GM19395 (cell line): Measurements from ENCODE around the gene CMTM8.
A peak's percentile ranks its signal among the peaks of the same experiment; 100 is the strongest.

ENCODE experiments used
- ATAC-seq: cut with Tn5 transposase; IDR thresholded peaks from one replicate; pipeline ENCODE4 v1.9.1; 2021; ENCODE audit warnings: mild to moderate bottlenecking, moderate library complexity; ENCODE audit not compliant: unreplicated experiment

The CMTM8 gene

DNA sequence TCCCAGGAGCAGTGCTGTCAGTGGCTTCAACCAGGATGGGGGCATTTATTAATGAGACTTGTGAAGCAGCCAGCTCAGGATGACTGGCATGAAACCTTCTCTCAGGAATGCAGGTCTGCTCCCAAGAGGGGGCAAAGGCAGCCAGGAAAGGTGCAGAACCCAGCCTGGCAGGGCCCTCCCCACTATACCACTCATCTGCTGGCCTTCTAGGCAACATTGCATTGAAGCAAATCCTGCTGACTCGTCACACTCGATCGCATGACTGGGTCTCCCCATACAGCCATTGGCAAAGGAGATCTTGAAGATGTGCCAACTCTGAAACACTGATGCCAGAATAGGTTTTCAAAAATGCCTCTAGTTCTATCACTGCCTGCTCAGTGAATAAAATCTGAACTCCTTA, 87.4 kb downstream of the CMTM8 start:
- no peak for ATAC-seq

DNA sequence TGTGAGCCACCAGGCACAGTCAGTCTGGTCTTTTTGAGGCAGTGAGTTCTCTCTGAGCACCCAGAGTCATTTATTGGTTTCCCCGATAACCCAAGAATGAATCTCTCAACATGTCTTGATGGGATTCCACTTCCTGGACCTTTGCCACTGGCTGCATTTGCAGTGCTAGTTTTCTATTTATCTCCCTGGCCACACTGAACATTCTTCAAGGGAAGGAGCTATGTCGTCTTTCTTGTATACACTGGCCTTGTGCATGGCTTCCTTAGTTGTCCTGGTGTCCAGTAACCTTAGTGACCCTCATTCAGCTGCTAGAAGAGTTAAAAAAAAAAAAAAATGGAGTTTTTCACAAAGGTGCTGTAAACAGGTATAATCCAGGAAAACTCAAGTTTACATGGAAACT, 88.3 kb downstream of the CMTM8 start:
- no peak for ATAC-seq

DNA sequence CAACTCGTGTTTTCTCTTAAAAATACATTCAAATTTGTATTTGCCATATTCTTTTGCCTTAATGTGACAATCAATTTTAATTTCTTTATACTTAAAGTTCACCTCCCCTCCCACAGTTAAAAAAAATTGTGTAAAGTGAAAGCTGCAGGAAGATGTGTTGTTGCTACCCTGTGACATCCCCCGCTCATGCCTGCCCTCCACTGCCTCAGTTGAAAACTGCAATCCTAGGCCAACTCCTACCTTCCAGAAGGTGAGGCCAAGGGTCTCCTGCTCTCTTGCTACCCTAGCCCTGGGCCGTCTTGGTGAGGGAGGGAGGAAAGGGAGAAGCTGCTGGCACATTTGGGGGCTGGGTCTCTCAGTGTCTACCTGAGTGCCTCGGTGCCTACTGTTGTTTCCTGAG, 96.2 kb downstream of the CMTM8 start:
- ATAC-seq, result no peak

DNA sequence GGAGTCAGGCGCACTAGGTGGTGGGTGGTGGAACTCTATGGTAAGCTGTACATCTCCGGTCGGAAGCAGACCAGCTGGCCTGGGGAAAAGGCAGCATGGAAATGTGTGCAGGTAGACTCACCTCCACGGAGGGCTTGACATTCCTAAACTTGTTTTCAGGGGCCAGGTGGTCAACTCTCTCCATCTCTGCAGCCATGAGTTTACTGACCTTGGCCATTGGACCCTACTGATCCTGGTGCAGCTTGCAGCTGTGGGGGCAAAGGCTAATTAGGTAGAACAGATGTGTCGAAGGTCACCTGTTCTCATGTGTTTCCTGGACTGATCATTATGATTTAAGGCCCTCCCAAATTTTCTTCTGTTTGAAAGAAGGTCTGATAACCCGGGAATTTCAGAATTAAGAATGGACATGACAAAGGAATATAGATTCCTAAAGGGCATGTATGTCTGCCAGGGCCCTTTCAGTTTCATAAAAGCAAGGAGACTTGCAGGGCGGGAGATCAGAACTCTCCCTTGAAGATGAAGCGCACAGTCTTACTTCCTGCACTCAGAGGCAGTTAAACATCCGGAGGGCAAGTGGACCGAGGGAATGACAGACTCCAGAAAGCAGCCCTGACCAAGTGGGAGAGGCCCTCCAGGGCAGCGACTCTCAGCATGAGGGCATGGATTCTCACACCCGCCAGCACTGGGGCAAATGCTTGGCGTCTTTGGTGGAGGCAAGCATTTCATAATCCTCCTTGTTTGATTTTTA, 97.1 kb downstream of the CMTM8 start:
- ATAC-seq, result no peak

DNA sequence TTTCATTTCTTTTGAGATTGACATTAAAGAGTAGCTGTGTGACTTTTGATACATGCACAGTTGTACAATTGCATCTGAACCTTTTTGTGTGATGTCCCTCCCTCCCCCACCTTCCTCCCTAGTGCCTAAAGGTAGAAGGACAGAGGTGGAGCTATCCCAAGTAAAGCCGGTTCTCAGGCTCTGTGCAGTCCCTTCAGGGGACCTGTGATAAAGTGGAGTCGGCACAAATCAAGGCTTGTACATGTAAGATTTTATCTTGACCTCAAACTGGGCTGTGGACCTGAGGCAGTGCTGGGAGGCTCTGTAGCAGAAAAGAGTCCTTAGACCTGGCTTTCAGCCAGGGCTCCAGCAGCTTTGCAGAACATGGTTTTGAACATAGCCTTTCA, 97.6 kb downstream of the CMTM8 start:
- ATAC-seq, result no peak

DNA sequence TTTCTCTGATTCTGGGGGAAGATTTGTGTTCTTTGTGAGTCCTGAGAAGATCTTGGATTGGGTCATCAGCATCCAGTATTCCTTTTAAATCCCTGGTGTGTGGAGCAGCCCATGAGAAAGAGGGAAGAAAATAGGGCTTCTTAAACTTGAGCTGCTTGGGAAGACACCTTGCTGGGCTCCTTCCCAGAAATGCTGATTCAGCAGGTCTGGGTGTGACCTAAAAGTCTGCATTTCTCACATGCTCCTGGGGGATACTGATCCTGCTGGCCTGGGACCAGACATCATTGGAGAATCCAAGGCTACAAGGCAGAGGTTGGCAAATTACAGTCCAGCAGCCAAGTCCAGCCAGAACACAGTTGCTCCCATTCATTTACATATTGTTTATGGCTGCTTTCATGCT, 99.0 kb downstream of the CMTM8 start:
- no peak for ATAC-seq

DNA sequence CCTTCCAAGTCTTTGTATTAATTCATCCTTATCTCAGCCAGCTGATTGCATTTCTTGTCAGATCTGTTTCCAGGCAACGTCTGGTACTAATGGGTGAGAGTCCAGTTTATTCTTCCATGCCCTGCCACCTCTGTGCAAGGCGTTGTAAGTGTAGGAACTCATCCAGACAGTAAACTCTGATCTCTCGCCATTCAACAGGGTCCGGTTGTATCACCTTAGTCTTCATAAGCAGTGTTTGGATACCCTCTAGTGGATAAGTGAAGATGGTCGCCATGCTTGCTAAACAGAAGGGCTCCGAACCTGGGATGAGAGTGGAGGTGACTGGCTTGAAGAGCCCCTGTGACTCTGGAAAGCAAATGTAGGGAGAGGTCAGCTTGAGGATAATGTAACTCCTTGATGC, 101.6 kb downstream of the CMTM8 start:
- ATAC-seq, result no peak

DNA sequence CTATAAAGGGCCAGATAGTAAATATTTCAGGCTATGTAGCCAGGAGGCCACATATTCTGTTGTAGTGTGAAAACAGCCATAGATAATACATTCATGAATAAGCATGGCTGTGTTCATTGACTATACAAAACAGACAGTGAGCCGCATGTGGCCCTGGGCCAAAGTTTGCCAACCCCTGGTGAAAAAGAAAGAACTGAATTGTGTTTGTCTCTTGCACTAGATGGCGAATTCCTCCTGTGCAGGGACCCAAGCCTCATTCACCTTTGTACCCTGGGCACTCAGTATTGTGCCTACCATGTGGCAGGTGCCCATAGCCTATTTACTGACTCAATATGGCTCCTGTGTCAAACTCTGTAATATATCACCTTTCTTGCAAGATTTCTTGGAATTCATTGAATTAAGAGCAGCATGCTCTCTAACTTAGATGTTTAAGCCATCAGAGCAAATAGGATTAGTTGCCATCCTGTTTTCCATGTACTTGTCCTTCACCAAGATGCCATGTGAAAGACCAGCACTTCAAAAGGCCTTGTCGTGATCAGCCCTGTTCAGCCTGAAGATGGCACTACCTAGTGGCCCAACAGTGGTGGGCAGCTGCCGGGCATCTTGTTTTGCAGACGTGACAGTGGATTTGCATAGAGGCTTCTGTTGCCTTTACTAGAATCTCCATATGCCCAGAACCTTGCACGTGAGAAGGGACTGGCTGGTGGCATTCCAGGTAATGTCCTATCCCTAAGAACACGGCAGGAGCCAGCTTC, 102.3 kb downstream of the CMTM8 start:
- ATAC-seq, result no peak

DNA sequence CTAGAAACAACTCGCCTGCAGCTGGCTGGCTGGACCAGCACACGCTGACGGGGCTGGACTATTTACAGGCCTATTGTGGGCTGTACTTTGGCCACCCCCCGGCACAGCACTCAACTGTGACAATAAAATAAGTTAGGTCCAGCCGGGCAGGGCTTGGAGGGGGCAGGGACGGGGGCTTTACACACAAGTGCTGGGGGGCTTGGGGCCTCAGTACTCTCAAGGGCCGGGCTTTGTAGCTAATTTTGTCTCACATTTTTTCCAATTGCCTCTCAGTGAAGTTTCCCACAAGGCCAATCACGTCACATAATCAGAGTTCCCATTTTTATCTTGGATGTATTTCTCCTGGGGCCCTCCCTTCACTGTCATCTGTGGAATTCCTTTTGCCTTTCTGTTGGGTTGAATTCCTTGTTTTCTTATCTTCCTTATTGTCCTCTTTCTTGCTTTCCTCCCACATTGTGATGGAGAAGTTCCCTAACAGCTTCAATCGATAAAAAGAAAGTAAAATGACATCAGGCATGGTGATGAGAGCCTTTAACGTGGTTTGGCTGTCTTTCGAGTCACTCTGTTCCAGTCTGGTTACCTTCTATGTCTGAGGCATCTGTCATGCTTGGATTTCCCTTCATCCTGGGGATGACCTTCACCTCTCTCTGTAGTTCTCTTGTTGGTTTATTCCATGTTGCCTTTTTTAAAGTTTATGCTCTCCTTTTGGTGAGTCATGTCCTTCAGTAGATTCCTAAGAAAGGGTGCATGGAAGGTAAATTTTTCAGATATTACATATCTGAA, 109.1 kb downstream of the CMTM8 start:
- ATAC-seq, result no peak

DNA sequence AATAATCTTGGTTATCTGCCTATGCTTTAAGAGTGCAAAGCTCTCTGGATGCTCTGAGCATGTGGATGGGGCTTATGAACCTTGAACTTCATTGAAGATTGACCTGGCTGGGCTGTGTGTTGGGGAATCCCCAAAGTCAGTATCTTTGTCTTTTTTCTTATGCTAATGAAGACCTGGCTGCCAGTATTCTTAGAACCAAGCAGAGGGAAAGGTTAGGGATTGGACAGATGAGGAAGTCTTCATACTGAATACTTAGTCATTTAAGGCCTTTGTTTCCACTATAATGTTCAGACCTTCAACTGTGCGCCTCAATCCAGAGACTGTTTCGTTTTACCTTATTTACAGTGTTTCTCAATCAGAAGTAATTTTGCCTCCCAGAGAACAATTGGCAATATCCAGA, 110.7 kb downstream of the CMTM8 start:
- no peak for ATAC-seq

DNA sequence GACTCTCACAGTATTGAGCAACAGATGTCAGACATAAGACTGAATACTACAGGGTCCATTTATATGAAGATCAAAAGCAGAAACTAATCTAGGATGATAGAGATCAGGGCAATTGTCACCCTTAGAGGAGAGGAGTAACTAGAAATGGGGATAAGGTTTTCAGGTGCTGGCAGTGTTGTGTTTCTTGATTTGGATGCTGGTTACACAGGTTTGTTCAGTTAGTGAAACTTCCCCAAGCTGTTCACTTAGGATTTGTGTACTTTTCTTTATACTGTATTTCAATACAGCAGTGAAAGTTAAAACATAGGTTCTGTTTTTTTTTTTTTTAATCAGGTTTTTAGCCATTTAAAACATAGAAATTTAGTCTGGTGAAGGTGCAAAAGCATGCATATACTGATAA, 114.1 kb downstream of the CMTM8 start:
- ATAC-seq, result no peak

DNA sequence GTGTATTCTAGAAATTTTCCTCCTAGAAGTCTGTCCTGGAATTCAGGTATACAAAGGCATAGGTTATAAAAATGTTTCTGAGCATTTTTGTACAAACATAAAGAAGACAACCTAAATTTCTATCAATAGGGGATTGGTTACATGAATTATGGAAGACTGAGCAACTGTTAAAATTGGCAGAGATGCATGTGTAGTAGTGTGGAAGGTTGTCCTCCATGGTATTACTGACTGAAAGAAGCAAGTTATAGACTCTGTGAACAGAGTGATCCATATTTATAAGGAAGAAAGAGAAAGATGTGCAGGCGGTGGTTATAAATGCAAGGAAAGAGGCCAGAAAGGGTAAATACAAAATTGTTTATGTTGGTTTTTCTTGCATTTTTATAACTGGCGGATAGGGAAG, 114.9 kb downstream of the CMTM8 start:
- no peak for ATAC-seq

DNA sequence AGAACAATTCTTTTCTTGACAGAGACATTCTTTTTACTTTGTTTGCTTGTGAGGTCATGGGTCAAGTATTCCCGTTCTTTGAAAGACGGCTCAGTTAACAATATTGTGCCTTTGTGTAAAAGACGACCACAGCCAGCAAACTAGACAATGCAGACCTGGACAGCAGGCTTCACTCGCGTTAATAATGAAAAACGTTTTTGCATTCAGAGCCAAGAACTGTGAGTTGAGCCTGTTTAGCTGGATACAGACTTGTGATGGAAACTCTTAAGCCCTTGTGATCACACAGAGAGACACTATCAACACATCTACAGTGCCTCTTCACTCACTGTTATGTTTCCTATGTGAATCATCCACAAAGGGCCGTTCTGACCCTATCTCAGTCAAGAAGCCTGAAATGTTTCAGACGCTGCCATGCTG, 115.9 kb downstream of the CMTM8 start:
- no peak for ATAC-seq

DNA sequence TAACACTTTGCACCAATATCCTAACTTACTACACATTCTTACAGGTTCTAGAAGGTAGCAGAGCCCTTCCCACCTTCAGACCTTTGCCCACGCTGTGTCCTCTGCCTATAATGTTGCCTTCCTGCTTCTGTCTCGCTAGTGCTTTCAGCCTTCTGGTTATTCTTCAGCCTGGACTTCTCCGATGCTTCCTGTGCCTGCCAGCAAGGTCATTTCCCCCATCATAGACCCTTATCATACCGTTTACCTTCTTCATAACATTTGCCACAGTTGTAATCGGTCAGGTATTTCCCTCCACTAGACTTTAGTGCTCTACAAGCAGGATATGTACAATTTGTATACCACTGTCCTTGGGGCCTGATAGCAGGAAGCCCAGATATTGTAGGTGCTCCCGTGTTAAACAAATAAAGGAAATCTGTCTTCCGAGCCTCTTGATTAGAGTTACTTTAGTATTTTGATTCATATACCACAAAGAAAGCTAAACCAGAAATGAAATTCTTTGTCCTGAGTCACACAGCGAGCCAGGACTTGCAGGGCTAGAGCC, 117.3 kb downstream of the CMTM8 start:
- no peak for ATAC-seq

DNA sequence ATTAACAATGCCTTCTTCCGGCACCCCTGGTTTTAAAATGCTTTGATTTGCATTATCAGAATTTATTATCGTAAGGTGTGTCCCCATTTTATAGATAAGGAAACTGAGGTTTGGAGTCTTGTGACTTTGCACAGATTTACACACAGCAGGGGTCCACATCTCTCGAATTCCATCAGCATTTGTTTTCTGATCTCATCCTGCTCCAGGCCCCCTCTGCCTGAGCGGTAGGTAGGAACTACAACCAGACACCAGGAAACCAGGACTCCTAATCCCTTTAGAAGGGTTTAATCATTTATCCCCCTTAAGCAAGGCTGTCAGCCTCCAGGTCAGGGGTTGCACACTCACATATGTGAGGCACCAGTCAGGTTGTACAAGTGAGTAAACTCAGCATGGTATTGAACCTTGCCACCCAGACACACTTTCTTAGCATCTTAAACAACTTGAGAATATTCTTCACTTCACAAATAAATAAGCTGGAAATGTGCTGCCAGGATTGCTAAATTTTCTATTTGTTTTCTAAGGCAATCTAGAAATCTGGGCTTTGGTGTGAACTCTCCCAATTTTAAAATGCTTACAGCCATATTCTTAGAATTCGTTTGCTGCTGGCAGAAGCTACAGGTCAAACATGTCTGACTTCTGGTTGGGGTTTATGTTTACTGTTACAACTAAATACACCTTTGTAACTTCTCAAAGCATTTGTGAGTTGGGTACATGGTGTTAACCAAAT, 121.4 kb downstream of the CMTM8 start:
- no peak for ATAC-seq

DNA sequence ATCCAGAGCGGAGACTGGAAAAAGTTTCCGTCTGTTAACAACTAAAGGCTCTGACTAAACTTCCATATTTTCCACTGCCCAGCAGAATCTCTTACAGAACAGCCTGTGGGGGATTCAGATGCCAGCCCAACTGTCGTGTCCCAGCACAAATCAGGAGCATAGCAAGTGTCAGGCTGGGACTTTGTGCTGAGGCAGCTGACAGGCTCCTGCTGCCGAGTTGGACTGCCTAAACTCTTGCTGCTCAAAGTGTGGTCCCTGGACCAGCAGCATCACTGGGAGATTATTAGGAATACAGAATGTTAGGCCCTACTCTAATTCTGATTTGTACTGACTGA, 122.0 kb downstream of the CMTM8 start:
- no peak for ATAC-seq

DNA sequence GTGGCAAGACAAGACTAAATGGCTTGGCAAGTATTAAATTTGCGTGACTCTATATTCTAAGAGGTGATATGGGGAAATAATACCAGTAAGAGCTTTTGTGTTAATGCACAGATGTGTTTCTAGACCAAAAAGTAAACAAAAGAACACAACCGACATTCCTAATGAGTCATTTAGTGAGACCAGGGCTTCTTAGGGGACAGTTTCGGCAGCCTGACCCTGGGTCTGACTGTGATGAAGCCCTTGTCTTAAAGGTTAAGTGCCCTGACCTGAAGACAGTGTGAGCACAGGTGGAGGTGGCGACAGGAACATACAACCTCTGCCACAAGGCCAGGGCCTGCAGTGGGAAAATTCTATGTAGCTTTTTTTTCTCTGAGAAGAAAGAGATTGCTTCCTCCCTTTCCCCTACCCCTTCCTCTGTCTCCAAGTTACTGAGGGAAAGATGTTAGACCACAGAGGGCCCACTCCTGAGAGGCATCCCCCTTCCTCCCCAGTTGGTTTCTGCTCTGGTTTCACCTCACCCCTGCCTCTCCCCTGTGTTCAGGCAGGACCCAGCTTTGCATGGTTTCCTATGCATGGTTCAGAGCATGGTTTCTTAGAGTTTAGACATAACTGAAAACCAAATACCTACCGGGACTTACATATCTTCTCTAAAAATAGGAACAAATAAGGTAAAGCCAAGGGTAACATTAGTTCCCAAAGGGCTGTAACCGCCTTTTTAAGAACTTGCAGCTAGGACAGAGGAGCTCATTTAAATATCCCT, 128.3 kb downstream of the CMTM8 start:
- ATAC-seq, result peak; percentile 86

DNA sequence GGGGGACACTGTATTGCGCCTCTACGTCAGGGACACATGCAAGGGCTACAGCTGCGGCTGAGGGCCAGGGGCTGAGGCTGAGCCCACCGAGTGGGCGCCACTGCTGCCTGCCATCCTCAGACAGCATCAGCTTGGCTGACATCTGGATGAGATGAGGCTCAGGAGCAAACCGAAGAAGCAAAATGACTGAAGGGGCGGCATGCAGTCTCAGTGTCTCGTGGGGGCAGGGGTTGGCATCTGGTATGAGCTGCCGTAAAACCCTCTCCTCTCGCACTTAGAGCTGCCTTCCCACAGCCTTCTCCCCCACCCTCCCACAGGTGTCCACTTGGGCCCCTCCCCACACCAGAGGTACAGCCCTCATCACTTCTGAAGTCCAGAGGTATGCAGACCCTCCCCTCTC, 129.0 kb downstream of the CMTM8 start:
- no peak for ATAC-seq

DNA sequence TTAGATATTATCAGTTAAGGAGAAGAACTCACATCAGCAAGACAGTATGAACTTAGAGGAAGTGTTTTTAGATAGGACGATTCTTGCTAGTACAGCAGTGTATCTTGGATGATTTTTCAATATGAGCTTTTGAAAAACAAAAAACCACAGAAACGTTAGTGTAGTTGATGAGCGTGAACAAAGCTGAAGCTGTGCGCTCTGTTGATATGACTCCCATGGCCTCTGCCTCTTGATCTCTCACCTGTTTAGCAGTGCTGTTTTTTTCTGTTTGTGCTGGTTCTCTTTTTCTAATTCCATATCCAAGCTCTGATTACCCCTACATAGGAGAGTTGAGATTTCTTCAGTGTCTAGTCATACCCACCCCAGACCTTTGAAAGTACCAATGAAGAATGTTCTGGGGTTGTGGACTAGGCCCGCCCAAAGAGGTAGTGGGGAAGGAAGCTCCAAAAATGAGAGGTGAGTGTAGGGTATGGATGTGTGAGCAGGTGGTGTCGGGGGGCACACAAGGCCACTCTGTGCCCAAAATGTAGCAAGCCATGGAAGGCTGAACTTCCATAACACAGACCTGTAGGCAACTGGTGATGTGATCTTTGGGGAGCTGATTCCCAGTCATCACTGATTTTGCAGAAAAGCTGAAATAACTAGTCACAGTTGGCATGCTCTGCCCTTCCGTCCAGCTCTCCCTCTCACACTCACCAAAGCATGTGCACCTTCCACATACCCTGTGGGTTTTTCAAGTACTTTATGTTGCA, 133.2 kb downstream of the CMTM8 start:
- no peak for ATAC-seq

DNA sequence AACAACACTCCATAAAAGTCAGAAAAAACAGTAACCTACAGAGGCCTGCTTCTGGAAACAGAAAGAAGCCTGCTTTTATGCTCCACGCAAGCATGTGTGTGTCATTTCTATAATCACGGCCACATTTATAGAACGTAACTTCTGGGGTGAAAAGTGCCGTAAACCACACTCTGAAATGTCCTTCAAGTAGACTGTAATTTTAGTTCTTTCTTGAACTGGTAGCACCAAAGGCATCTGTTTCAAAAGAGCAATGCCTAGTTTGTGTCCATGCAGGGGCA, 133.7 kb downstream of the CMTM8 start:
- ATAC-seq, result no peak
